DMS 273 treated with DMSO at 0.1 percent for 48 hours (cell line): ENCODE measurements around the gene ZC3H7A.

Experiments used
- DNase-seq: peaks from one replicate; lab custom pipeline; 2025; lab: John Stamatoyannopoulos, UW

Gene ZC3H7A

GRCh38 chr16:11705311-11706025 lies 91.6 kb downstream of the ZC3H7A start:
- no peak for DNase-seq
